Colonic mucosa (tissue), 4 donors: ENCODE data around the gene UBE2M. TPM values are rescaled to one million over a fixed set of nuclear protein-coding genes. Genes with fewer than 3 reads are reported as not detected.

ENCODE experiments used
- DNase-seq: peaks from one replicate; pipeline ENCODE4 v3.0.0-alpha.2; 2020
- H3K27ac ChIP-seq: fragments of 200-600 bp; one replicate; pipeline ENCODE4 v1.8.0; 2021
- H3K27me3 ChIP-seq: fragments of 200-600 bp; one replicate; pipeline ENCODE4 v1.8.0; 2021
- H3K36me3 ChIP-seq: fragments of 200-600 bp; one replicate; pipeline ENCODE4 v1.8.0; 2021
- H3K4me1 ChIP-seq: fragments of 200-600 bp; one replicate; pipeline ENCODE4 v1.8.0; 2021; ENCODE audit warnings: mild to moderate bottlenecking
- H3K4me3 ChIP-seq: fragments of 200-600 bp; one replicate; pipeline ENCODE4 v1.8.0; 2021
- H3K9ac ChIP-seq, 2 donors: one replicate each; pipeline ENCODE4 v1.7.0; 2013; ENCODE audit warnings: control low read depth in 2 of 2, low read depth in 2 of 2, low read length in 2 of 2
- H3K9me3 ChIP-seq: fragments of 200-600 bp; one replicate; pipeline ENCODE4 v1.8.0; 2021
- intact Hi-C: fragments of 100-400 bp; cut with DNase I; formaldehyde crosslinking; loops from one replicate; pipeline ENCODE4 v1.14.1; 2022
- total RNA-seq, 2 donors: library from RNA; stranded (reverse); fragmentation: NEBNext Ultra II Directional in 1 of 2; extraction: Animal tissue kit (Norgen Biotek cat#: 25700) in 1 of 2; gene quantifications; one replicate each; pipeline ENCODE4 v1.2.1, GENCODE V29; 2021
- TF ChIP-seq, protein P1 (sequence below): fragments of 200-600 bp; IDR thresholded peaks from one replicate; pipeline ENCODE4 v1.8.0; 2022; ENCODE audit warnings: antibody characterized with exemption, mild to moderate bottlenecking
- donor health status: healthy.
- donor health status: DM: no; HTN: no; CAD: no.
- donor health status: DM: no; HTN: no; CAD: no.

The UBE2M gene
- total RNA-seq, 2 donors from 2014 or later = 63.0 to 79.4 TPM

DNA sequence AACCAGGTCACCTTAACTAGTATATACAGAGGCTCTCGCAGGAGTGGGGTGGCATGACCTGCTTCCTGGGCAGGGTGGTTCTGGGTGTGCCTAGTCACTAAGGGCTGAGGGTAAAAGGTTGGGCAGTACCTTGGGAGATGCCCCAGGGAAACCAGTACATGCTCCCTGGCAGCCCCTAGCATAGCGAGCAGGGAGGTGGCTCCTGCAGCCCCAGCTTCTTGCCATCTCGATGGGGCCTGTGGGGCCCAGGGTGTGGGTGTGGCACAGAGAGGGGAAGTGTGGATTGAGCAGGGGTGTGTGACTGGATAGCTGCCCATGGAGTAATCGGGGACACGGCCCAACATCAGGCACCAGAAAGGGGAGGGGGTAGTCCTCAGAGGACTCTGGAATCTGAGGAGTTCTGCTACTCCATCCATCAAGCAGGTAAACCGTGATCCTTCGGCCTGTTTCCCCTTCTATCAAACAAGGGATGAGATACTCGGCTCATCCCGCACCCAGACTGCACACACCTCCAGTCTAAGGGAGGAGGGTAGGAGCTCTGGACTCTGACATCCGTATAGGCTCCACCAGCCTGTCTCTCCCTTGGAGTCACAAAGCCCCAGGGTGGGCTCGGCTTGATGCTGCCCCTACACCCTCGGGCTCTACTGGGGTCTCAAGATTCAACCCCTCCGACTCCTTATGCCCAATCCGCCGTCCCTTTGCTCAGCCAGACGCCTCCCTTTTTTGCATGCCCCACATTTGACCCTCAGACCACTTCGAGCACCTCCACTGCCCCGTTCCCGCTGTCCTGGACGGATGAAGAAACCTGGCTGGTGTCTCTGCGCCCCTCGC is 39.9 kb downstream of the UBE2M start:
- DNase-seq = peak; percentile 52
- no peaks in the 10 kb centered on the region for H3K9me3 ChIP-seq
- H3K4me3 ChIP-seq = peak overlapping the region; percentile 74
- no peaks in the 10 kb centered on the region for H3K27me3 ChIP-seq
- intact Hi-C loops = no loop called here
- H3K27ac ChIP-seq = peak overlapping the region; percentile 96
- peaks cover 5% of the 10 kb centered on the region for H3K4me1 ChIP-seq
- peaks cover 6% of the 10 kb centered on the region for H3K36me3 ChIP-seq
- TF ChIP-seq, protein P1, sequence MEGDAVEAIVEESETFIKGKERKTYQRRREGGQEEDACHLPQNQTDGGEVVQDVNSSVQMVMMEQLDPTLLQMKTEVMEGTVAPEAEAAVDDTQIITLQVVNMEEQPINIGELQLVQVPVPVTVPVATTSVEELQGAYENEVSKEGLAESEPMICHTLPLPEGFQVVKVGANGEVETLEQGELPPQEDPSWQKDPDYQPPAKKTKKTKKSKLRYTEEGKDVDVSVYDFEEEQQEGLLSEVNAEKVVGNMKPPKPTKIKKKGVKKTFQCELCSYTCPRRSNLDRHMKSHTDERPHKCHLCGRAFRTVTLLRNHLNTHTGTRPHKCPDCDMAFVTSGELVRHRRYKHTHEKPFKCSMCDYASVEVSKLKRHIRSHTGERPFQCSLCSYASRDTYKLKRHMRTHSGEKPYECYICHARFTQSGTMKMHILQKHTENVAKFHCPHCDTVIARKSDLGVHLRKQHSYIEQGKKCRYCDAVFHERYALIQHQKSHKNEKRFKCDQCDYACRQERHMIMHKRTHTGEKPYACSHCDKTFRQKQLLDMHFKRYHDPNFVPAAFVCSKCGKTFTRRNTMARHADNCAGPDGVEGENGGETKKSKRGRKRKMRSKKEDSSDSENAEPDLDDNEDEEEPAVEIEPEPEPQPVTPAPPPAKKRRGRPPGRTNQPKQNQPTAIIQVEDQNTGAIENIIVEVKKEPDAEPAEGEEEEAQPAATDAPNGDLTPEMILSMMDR = no peak
- H3K9ac ChIP-seq = peak overlapping the region; percentile 97

- H3K27me3 ChIP-seq = no peaks in the 10 kb centered on the region
- peaks cover 5% of the 10 kb centered on the region for H3K4me1 ChIP-seq
- H3K27ac ChIP-seq = no peak overlapping the region
Observed at GRCh38 chr19:58516964-58517833, 41.2 kb downstream of the UBE2M start.

GRCh38 chr19:58516246-58516836 is 42.1 kb downstream of the UBE2M start:
- Histone ChIP-seq H3K9ac (no peak overlapping the region), H3K27ac (no peak overlapping the region), H3K4me3 (no peak overlapping the region), H3K9me3 (no peaks in the 10 kb centered on the region), H3K36me3 (peaks cover 6% of the 10 kb centered on the region), H3K27me3 (no peaks in the 10 kb centered on the region), H3K4me1 (peaks cover 5% of the 10 kb centered on the region)
- intact Hi-C loops = no loop called here
- TF ChIP-seq, protein P1 = no peak
- no peak for DNase-seq

More at GRCh38 chr19:58516964-58517833, 41.2 kb downstream of the UBE2M start:
- H3K9me3 ChIP-seq = no peaks in the 10 kb centered on the region
- no peak overlapping the region for H3K4me3 ChIP-seq
- H3K36me3 ChIP-seq = peaks cover 6% of the 10 kb centered on the region
- no peak for DNase-seq
- intact Hi-C loops = no loop called here
- TF ChIP-seq, protein P1 = no peak
- H3K9ac ChIP-seq = no peak overlapping the region

- no peak overlapping the region for H3K27ac ChIP-seq
- TF ChIP-seq, protein P1 = no peak
- no peak for DNase-seq
- H3K9me3 ChIP-seq = no peaks in the 10 kb centered on the region
- intact Hi-C loops = no loop called here
- H3K36me3 ChIP-seq = peaks cover 6% of the 10 kb centered on the region
- no peak overlapping the region for H3K4me3 ChIP-seq
- peaks cover 5% of the 10 kb centered on the region for H3K4me1 ChIP-seq
- H3K9ac ChIP-seq = no peak overlapping the region
- no peaks in the 10 kb centered on the region for H3K27me3 ChIP-seq
Observed at GRCh38 chr19:58515259-58515658, 43.2 kb downstream of the UBE2M start.

- DNase-seq = no peak
- H3K4me3 ChIP-seq = peak overlapping the region; percentile 40
- peaks cover 5% of the 10 kb centered on the region for H3K4me1 ChIP-seq
Observed at GRCh38 chr19:58514564-58515022, 43.8 kb downstream of the UBE2M start.

More at GRCh38 chr19:58514564-58515022, 43.8 kb downstream of the UBE2M start:
- Histone ChIP-seq H3K9ac (peak overlapping the region in 1 of 2 donors; percentile 57), H3K27me3 (no peaks in the 10 kb centered on the region), H3K36me3 (peaks cover 6% of the 10 kb centered on the region), H3K27ac (no peak overlapping the region), H3K9me3 (no peaks in the 10 kb centered on the region)
- TF ChIP-seq, protein P1 = no peak
- intact Hi-C loops = no loop called here
